K562 (cell line): Measurements from ENCODE around the gene KCNH3. TPM values are rescaled to one million over a fixed set of nuclear protein-coding genes. Genes with fewer than 3 reads are reported as not detected.
A peak's percentile ranks its signal among the peaks of the same experiment; 100 is the strongest.

ENCODE experiments used
- ATAC-seq: fragments of 200-7000 bp; cut with Tn5 transposase; 3 replicates; pipeline ENCODE4 v1.9.1; 2020; ENCODE audit warnings: moderate library complexity
- BruUV-seq: library from RNA; stranded (reverse); fragments of 400-500 nt; replicated peaks from 2 replicates; lab custom pipeline; 2021; lab: Mats Ljungman, UMichigan
- CTCF ChIA-PET: fragments of 300-600 bp; formaldehyde crosslinking; extraction: SDS; loops from one replicate; lab custom pipeline; 2021; ENCODE audit warnings: low intra/inter-chr PET ratio; lab: Yijun Ruan, JAX
- POLR2A ChIA-PET: fragments of 300-600, 350-650 bp; sonication (Branson Sonifier 250); formaldehyde crosslinking; extraction: SDS; loops from one replicate; lab custom pipeline; 2021; ENCODE audit warnings: antibody characterized with exemption, inconsistent platforms; lab: Yijun Ruan, JAX
- DNase-seq, 4 experiments: peaks; one replicate each; pipeline versions ENCODE4 v3.0.0 to v3.0.0-alpha.2; 2011 to 2018; ENCODE audit warnings: low spot score in 3 of 4, mixed read lengths in 3 of 4; ENCODE audit errors: extremely low read depth in 1 of 4
- FAIRE-seq: peaks from 2 replicates; lab custom pipeline; 2011; peaks lifted over from hg19 to GRCh38; lab: Jason Lieb, UNC
- H2AFZ ChIP-seq: 2 replicates; pipeline ENCODE4 v1.6.0; 2011; ENCODE audit warnings: low read depth, low read length, control low read depth, inconsistent platforms
- H3K27ac ChIP-seq: fragments of 200-600 bp; 3 replicates; pipeline ENCODE4 v1.8.0; 2011; ENCODE audit warnings: low read depth, mild to moderate bottlenecking, control low read depth, inconsistent platforms, low read length, moderate library complexity, mixed read lengths; ENCODE audit errors: extremely low read depth
- H3K27me3 ChIP-seq, 2 experiments: fragments of 300-600 bp in 1 of 2; 2 replicates in 1 of 2; 3 replicates in 1 of 2; pipeline versions ENCODE4 v1.6.0 to v1.8.0; 2011; ENCODE audit warnings: inconsistent platforms in 2 of 2, low read length in 2 of 2, mild to moderate bottlenecking in 1 of 2, mixed read lengths in 1 of 2, moderate library complexity in 1 of 2; ENCODE audit not compliant: control insufficient read depth in 2 of 2, insufficient read depth in 2 of 2
- H3K36me3 ChIP-seq: fragments of 300-600 bp; 3 replicates; pipeline ENCODE4 v1.8.0; 2011; ENCODE audit warnings: mild to moderate bottlenecking, low read length, inconsistent platforms; ENCODE audit not compliant: control insufficient read depth, insufficient read depth
- H3K4me1 ChIP-seq, 2 experiments: fragments of 200-600 bp in 1 of 2; replicated peaks in 1 of 2; 2 replicates in 1 of 2; 3 replicates in 1 of 2; pipeline versions ENCODE4 v1.5.1 to v1.8.0; 2011; ENCODE audit warnings: inconsistent platforms in 2 of 2, low read length in 2 of 2, mild to moderate bottlenecking in 1 of 2, mixed read lengths in 1 of 2, moderate library complexity in 1 of 2; ENCODE audit not compliant: control insufficient read depth in 2 of 2, insufficient read depth in 2 of 2
- H3K4me2 ChIP-seq: 2 replicates; pipeline ENCODE4 v1.6.1; 2011; ENCODE audit warnings: low read length, control low read depth, inconsistent platforms, mixed read lengths; ENCODE audit not compliant: insufficient read depth
- H3K4me3 ChIP-seq: fragments of 200-600 bp; sonication (generic), shearing (Covaris generic); 2 replicates; pipeline ENCODE4 v1.5.1; 2016; ENCODE audit warnings: control low read depth, inconsistent platforms
- H3K79me2 ChIP-seq: fragments of 200-600 bp; 3 replicates; pipeline ENCODE4 v1.8.0; 2011; ENCODE audit warnings: low read length, inconsistent platforms; ENCODE audit not compliant: control insufficient read depth, insufficient read depth
- H3K9ac ChIP-seq, 2 experiments: 2 replicates each; pipeline versions ENCODE4 v1.6.0 to v1.6.1; 2011; ENCODE audit warnings: low read depth in 2 of 2, low read length in 2 of 2, control low read depth in 1 of 2, inconsistent platforms in 1 of 2, mild to moderate bottlenecking in 1 of 2, mixed read lengths in 1 of 2; ENCODE audit not compliant: insufficient read depth in 1 of 2
- H3K9me1 ChIP-seq: one replicate; pipeline ENCODE4 v1.6.0; 2011; ENCODE audit warnings: inconsistent platforms, mild to moderate bottlenecking, low read length, moderate library complexity; ENCODE audit not compliant: control insufficient read depth, insufficient read depth
- H3K9me3 ChIP-seq: replicated peaks from 2 replicates; pipeline ENCODE4 v1.5.1; 2011; ENCODE audit warnings: low read depth, low read length, inconsistent platforms; ENCODE audit not compliant: control insufficient read depth, insufficient read depth
- H4K20me1 ChIP-seq: replicated peaks from 2 replicates; pipeline ENCODE4 v1.6.1; 2011; ENCODE audit warnings: low read length, inconsistent platforms, mixed read lengths; ENCODE audit not compliant: control insufficient read depth, insufficient read depth
- CBX1 ChIP-seq: sonication (generic); IDR thresholded peaks from 2 replicates; pipeline ENCODE4 v1.6.1; 2016; ENCODE audit warnings: antibody characterized with exemption, low read depth, mild to moderate bottlenecking
- PBX2 ChIP-seq, 2 experiments: IDR thresholded peaks in 1 of 2; conservative IDR thresholded peaks in 1 of 2; 2 replicates each; pipeline ENCODE4 v1.6.1; 2016; ENCODE audit warnings: low read depth in 2 of 2, mild to moderate bottlenecking in 1 of 2, missing compliant biosample characterization in 1 of 2, missing genetic modification characterization in 1 of 2, moderate library complexity in 1 of 2
- SMAD4 ChIP-seq: fragments of 250-450 bp; sonication (Bioruptor Pico); conservative IDR thresholded peaks from 2 replicates; pipeline ENCODE4 v1.8.0; 2021; ENCODE audit warnings: inconsistent platforms, mild to moderate bottlenecking, moderate library complexity
- TCF7L2 ChIP-seq: fragments of 150-350 bp; IDR thresholded peaks from 2 replicates; pipeline ENCODE4 v1.6.1; 2016; ENCODE audit warnings: low read depth, mild to moderate bottlenecking, low read length, moderate library complexity
- THAP7 ChIP-seq: fragments of 250-450 bp; sonication (Bioruptor Pico); IDR thresholded peaks from 2 replicates; pipeline ENCODE4 v1.5.0; 2021
- ZBTB26 ChIP-seq: fragments of 450-650 bp; formaldehyde crosslinking; IDR thresholded peaks from 2 replicates; pipeline ENCODE4 v1.4.0; 2022; ENCODE audit warnings: missing genetic modification characterization
- ZNF449 ChIP-seq: fragments of 250-450 bp; sonication (Bioruptor Pico); IDR thresholded peaks from 2 replicates; pipeline ENCODE4 v1.8.0; 2022; ENCODE audit warnings: moderate library complexity, mild to moderate bottlenecking, inconsistent platforms
- ZNF57 ChIP-seq: fragments of 450-650 bp; formaldehyde crosslinking; IDR thresholded peaks from 2 replicates; pipeline ENCODE4 v1.4.0; 2020; ENCODE audit warnings: mild to moderate bottlenecking, moderate library complexity
- ZNF830 ChIP-seq: fragments of 250-450 bp; sonication (Bioruptor Pico); IDR thresholded peaks from 2 replicates; pipeline ENCODE4 v1.5.0; 2021; ENCODE audit warnings: mild to moderate bottlenecking
- WGBS: fragments of 100-300 bp; shearing (Covaris generic); methylation state at CpG from one replicate; pipeline ENCODE4 v1.1.6; 2016; ENCODE audit warnings: low coverage, mixed read lengths; ENCODE audit not compliant: insufficient coverage; ENCODE audit errors: missing lambda C conversion rate; 5-methylcytosine and 5-hydroxymethylcytosine counted together
- in situ Hi-C: fragments of 300-500 bp; cut with MboI; formaldehyde crosslinking; loops from 4 replicates; pipeline ENCODE4 v1.15.0; 2018; ENCODE audit warnings: inconsistent platforms, mixed read lengths
- intact Hi-C: fragments of 100-400 bp; cut with micrococcal nuclease; formaldehyde crosslinking; loops from 2 replicates; pipeline ENCODE4 v1.14.2; 2022
- polyA plus RNA-seq, 8 experiments: library from polyadenylated mRNA; depleted of rRNA in 4 of 8; stranded (reverse) in 5 of 8; unstranded in 3 of 8; fragments of >200 nt; fragmentation: Nextera tagmentation in 2 of 8; fragmentation: Illumina TruSeq in 1 of 8; extraction: Ambion mirVana in 2 of 8; extraction: Trizol in 1 of 8; gene quantifications; 2 replicates each; pipeline versions ENCODE4 v1.2.1 to v1.2.3, GENCODE V29; 2011 to 2014; ENCODE audit warnings: inconsistent platforms in 1 of 8, missing spikeins in 1 of 8
- total RNA-seq, 7 experiments: library from RNA; depleted of rRNA in 6 of 7; stranded (reverse); fragments of >200 nt in 6 of 7; fragmentation: Illumina TruSeq in 2 of 7; extraction: Trizol in 2 of 7; gene quantifications; 2 replicates each; pipeline versions ENCODE4 v1.2.1 to v1.2.3, GENCODE V29; 2011 to 2021; ENCODE audit warnings: low replicate concordance in 1 of 7

The KCNH3 gene
- total and polyA plus RNA-seq, 9 of the 15 experiments (the other 6 are each of a cell fraction or from before 2014, with no cell fraction given): 0.01 to 0.09 TPM; not detected in 7

GRCh38 chr12:49558526-49558925 is 19.7 kb downstream of the KCNH3 start:
- FAIRE-seq (no peak), ATAC-seq (no peak), DNase-seq (no peak)
- TSS peak; percentile 36 for BruUV-seq
- H3K36me3 ChIP-seq: peaks cover 66% of the 10 kb centered on the region; the same call in 2 of the 3 replicates
- H3K4me3 ChIP-seq: no peak overlapping the region
- no peaks in the 10 kb centered on the region for H4K20me1 ChIP-seq
- WGBS: 86% methylated on average over 13 of the region's 13 CpGs
- CTCF ChIA-PET: interaction anchor here (0.7 kb wide), 1 partner anchor 44 kb away, joined by 3 read pairs; no protein-coding TSS in a partner anchor
- H3K79me2 ChIP-seq: no peaks in the 10 kb centered on the region
- no peak overlapping the region for H3K27ac ChIP-seq
- no peak overlapping the region for H3K4me2 ChIP-seq
- intact Hi-C loops: no loop called here
- no peak for TF ChIP-seq ZNF449 (CRISPR knock-in tag)
- no peak for TF ChIP-seq SMAD4 (CRISPR knock-in tag)
- no peak for TF ChIP-seq CBX1
- TF ChIP-seq TCF7L2: no peak
- TF ChIP-seq ZNF830: no peak
- TF ChIP-seq THAP7: no peak
- TF ChIP-seq ZNF57 (CRISPR knock-in tag): no peak
- TF ChIP-seq ZBTB26 (CRISPR knock-in tag): no peak
- no peak for TF ChIP-seq PBX2 (CRISPR knock-in tag; IDR thresholded peaks at IDR 0.05; ENCODE audit: low read depth)
- TF ChIP-seq PBX2 (tag; conservative IDR thresholded peaks at IDR 0.05; ENCODE audit: low read depth): no peak
- TF ChIP-seq, all 486 proteins: peak for 0
- POLR2A ChIA-PET: interaction anchor here (1.1 to 1.7 kb wide), 3 partner anchors 9 to 146 kb away, joined by 3 to 8 read pairs (median 4); partner anchors contain the start of gene MCRS1
- in situ Hi-C loops: no loop called here
- H3K27me3 ChIP-seq: no peaks in the 10 kb centered on the region; a peak in 1 of 5 replicates
- H3K4me1 ChIP-seq: peaks cover 0 to 20% of the 10 kb centered on the region in 2 experiments; a peak in 1 of 5 replicates
- H3K9me3 ChIP-seq: no peaks in the 10 kb centered on the region
- 0 out of 4 replicates have a peak overlapping the region, but pooled peaks of 1 of the 2 experiments have one; percentile 36 for H3K9ac ChIP-seq
- no peaks in the 10 kb centered on the region for H3K9me1 ChIP-seq
- H2AFZ ChIP-seq: no peak overlapping the region
